Subcutaneous abdominal adipose tissue (tissue), 5 donors: ENCODE measurements around the gene GUK1.

Source experiments
- H3K27ac ChIP-seq: one replicate; pipeline ENCODE4 v1.7.0; 2013; ENCODE audit warnings: low read depth, mild to moderate bottlenecking, inconsistent platforms, low read length, moderate library complexity
- H3K27me3 ChIP-seq, 5 donors: one replicate each; pipeline ENCODE4 v1.7.0; 2013; ENCODE audit warnings: low read length in 5 of 5, inconsistent platforms in 1 of 5; ENCODE audit not compliant: control insufficient read depth in 5 of 5, insufficient read depth in 4 of 5
- H3K36me3 ChIP-seq, 5 donors: one replicate each; pipeline ENCODE4 v1.7.0; 2013; ENCODE audit warnings: low read length in 5 of 5; ENCODE audit not compliant: control insufficient read depth in 5 of 5, insufficient read depth in 5 of 5
- H3K4me1 ChIP-seq, 5 donors: one replicate each; pipeline ENCODE4 v1.7.0; 2013; ENCODE audit warnings: low read length in 5 of 5, mild to moderate bottlenecking in 3 of 5, moderate library complexity in 1 of 5; ENCODE audit not compliant: control insufficient read depth in 5 of 5, insufficient read depth in 5 of 5
- H3K4me3 ChIP-seq, 5 donors: one replicate each; pipeline ENCODE4 v1.7.0; 2013; ENCODE audit warnings: low read length in 5 of 5, low read depth in 1 of 5
- H3K9ac ChIP-seq, 5 donors: one replicate each; pipeline ENCODE4 v1.7.0; 2013; ENCODE audit warnings: low read length in 5 of 5, mild to moderate bottlenecking in 4 of 5, moderate library complexity in 3 of 5
- H3K9me3 ChIP-seq, 5 donors: one replicate each; pipeline ENCODE4 v1.7.0; 2013; ENCODE audit warnings: low read length in 5 of 5; ENCODE audit not compliant: control insufficient read depth in 5 of 5
- donor health status: healthy.
- donor health status: healthy.
- donor health status: healthy.
- donor health status: healthy.
- donor health status: healthy.

Gene GUK1

GRCh38 chr1:228194921-228195812, 55.1 kb downstream of the GUK1 start:
- peaks cover 6 to 16% (median 14%) of the 10 kb centered on the region in 5 donors for H3K9me3 ChIP-seq
- no peak overlapping the region for H3K27ac ChIP-seq
- peaks cover 0 to 6% (median 0%) of the 10 kb centered on the region in 5 donors for H3K36me3 ChIP-seq
- no peak overlapping the region for H3K4me3 ChIP-seq
- no peaks in the 10 kb centered on the region for H3K27me3 ChIP-seq
- no peak overlapping the region for H3K9ac ChIP-seq
- no peaks in the 10 kb centered on the region for H3K4me1 ChIP-seq

- Histone ChIP-seq H3K4me3 (no peak overlapping the region), H3K27me3 (no peaks in the 10 kb centered on the region), H3K36me3 (peaks cover 0 to 6% (median 0%) of the 10 kb centered on the region in 5 donors), H3K27ac (no peak overlapping the region), H3K4me1 (no peaks in the 10 kb centered on the region), H3K9me3 (peaks cover 6 to 20% (median 14%) of the 10 kb centered on the region in 5 donors), H3K9ac (no peak overlapping the region)
Measured at GRCh38 chr1:228197555-228198147, 57.6 kb downstream of the GUK1 start.
